Measurements from ENCODE around the gene HCCS. TPM values are rescaled to one million over a fixed set of nuclear protein-coding genes. Genes with fewer than 3 reads are reported as not detected.
A peak's percentile ranks its signal among the peaks of the same experiment; 100 is the strongest.

HCCS gene
- total and polyA plus RNA-seq, 8 donors, result 1.3 to 22.9 (median 14.3) TPM

DNA sequence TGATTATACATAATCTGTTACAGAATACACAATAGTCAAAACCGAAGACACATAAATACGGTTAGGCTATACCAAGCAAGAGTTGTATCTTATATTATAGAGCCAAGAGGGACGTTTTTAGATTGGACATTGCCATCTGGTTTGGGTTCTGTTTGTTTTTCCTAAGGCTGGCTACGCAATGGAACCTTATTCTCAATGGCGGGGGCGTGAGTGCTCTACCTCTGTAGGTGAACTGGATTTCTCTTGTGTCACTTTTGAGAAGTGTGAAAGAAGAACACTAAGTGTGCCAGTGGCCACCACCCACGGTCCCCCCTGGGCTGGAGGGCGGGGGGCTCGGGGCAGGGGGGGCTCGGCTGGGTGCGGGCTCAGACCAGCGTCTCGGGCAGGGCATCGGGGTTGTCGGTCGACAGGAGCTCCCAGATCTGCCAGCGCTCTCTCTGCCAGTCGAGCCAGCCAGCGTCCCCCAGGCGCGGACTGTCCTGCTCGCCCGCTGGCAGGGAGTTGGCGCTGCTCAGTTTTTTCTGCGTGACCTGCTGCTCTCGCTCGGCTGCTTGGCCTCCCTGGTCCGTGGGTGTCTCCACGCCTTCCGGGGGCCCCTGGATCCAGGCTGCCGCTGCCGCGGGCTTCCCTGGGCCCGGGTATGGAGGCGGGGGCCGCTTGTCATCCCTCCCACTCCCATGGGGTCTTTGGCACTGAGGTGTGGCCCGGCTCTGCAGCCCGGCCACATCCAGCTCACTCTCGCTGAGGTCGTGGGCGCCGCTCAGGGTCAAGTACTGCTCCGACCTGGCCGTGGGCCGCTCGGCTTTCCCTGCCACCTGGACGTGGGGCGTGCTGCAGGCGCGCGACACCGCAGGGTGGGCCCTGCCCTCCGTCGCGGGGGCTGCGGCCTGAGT, 27.6 kb downstream of the HCCS start:
- no peak overlapping the region for H3K27ac ChIP-seq
- peaks cover 0 to 10% (median 0%) of the 10 kb centered on the region in 3 donors for H3K27me3 ChIP-seq
- no peaks in the 10 kb centered on the region for H3K9me3 ChIP-seq
- H3K36me3 ChIP-seq, result no peaks in the 10 kb centered on the region
- peaks cover 0 to 5% (median 0%) of the 10 kb centered on the region in 4 donors for H3K4me1 ChIP-seq
- peak overlapping the region in 2 of 4 donors; percentile 11 to 25 for H3K4me3 ChIP-seq
- WGBS, 5 donors, result 64 to 81% (median 67%) methylated on average over 9 to 56 of the region's 56 CpGs
- peak in 1 of 2 donors; percentile 12 for DNase-seq
- intact Hi-C loops (cut with DNase I; ENCODE audit: low total_unique reads), result loop anchor here (10.0 kb wide), 1 partner anchor 944 kb away; no protein-coding TSS in a partner anchor
- TF ChIP-seq, protein P1, sequence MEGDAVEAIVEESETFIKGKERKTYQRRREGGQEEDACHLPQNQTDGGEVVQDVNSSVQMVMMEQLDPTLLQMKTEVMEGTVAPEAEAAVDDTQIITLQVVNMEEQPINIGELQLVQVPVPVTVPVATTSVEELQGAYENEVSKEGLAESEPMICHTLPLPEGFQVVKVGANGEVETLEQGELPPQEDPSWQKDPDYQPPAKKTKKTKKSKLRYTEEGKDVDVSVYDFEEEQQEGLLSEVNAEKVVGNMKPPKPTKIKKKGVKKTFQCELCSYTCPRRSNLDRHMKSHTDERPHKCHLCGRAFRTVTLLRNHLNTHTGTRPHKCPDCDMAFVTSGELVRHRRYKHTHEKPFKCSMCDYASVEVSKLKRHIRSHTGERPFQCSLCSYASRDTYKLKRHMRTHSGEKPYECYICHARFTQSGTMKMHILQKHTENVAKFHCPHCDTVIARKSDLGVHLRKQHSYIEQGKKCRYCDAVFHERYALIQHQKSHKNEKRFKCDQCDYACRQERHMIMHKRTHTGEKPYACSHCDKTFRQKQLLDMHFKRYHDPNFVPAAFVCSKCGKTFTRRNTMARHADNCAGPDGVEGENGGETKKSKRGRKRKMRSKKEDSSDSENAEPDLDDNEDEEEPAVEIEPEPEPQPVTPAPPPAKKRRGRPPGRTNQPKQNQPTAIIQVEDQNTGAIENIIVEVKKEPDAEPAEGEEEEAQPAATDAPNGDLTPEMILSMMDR (IDR thresholded peaks at IDR 0.05), result no peak
- TF ChIP-seq POLR2A (IDR thresholded peaks at IDR 0.05), result no peak
- no peak for TF ChIP-seq POLR2AphosphoS5 (IDR thresholded peaks at IDR 0.05)
- no peak for TF ChIP-seq EP300 (IDR thresholded peaks at IDR 0.05)

DNA sequence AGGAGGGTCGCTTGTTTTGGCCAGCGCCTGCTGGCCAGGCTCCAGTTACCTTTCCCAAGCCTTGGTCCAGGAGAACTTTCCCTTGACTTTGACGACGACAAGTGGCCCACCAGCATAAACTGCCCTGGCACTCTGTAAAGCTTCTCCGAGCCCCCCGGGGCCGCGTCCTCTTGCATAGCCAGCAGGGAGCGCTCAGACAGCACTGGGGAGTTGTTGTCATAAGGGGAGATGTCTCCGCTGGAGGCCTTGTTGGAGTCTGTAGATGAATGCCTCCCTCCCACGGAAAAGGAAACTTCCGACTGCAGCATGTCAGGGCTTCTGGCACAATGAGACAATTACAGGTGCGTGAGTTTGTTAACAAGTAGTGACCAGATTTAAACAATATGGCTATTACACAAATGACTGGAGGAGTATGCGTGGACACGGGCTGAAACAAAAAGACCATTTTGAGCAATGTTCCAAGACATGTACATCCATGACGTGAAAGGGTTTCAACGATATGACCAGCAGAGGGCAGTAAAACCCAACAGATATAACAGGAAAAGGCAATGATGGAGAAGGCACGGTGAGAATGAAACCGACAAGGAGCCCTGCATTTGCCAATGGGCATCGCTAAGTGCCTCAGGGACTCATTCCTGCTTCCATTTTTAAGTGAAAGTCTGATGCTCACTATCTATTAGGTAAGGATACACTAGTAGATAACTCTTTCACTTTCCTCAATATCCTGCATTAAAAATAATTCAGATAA, 33.0 kb downstream of the HCCS start:
- WGBS, 5 donors, result 29 to 40% (median 35%) methylated on average over 15 to 20 of the region's 20 CpGs
- H3K27me3 ChIP-seq, result peaks cover 0 to 6% (median 0%) of the 10 kb centered on the region in 3 donors

DNA sequence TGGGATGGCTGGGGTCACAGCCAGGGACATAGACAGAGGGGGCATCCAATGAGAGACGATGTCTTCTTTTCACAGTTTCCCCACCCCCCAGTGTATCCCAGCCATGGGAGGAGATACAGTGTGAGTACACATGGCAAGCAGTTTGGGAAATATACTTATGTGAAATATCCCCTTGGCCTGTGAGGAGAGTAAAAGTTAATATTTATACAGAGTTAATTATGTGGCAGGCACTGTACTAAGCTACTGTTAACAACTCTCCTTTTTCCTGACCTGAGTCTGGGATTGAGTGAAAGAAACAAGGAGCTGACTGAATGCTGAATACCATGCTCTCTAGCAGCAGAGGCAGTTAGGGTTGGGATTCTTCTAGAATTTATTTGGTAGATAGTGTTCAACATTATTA, 35.3 kb downstream of the HCCS start:
- Histone ChIP-seq H3K27me3 (peaks cover 0 to 4% (median 0%) of the 10 kb centered on the region in 3 donors), H3K9me3 (no peaks in the 10 kb centered on the region), H3K4me1 (peaks cover 0 to 8% (median 2%) of the 10 kb centered on the region in 4 donors), H3K27ac (no peak overlapping the region), H3K36me3 (no peaks in the 10 kb centered on the region), H3K4me3 (no peak overlapping the region)
- TF ChIP-seq POLR2AphosphoS5 (IDR thresholded peaks at IDR 0.05), result no peak
- no peak for TF ChIP-seq EP300 (IDR thresholded peaks at IDR 0.05)
- TF ChIP-seq, protein P1 (IDR thresholded peaks at IDR 0.05), result no peak
- no peak for TF ChIP-seq POLR2A (IDR thresholded peaks at IDR 0.05)
- no peak for DNase-seq
- intact Hi-C loops (cut with DNase I; ENCODE audit: low total_unique reads), result no loop called here
- WGBS, 5 donors, result 68 to 90% (median 75%) methylated on average over 1 of the region's 1 CpG

More for the DNA sequence above, 33.0 kb downstream of the HCCS start:
- no peak overlapping the region for H3K27ac ChIP-seq
- no peaks in the 10 kb centered on the region for H3K36me3 ChIP-seq
- H3K4me1 ChIP-seq, result peaks cover 0 to 8% (median 2%) of the 10 kb centered on the region in 4 donors
- H3K9me3 ChIP-seq, result no peaks in the 10 kb centered on the region
- H3K4me3 ChIP-seq, result no peak overlapping the region
- TF ChIP-seq, protein P1 (IDR thresholded peaks at IDR 0.05), result peak in 5 of 7 experiments; percentile 37 to 73 (median 48)
- TF ChIP-seq EP300 (IDR thresholded peaks at IDR 0.05), result no peak
- TF ChIP-seq POLR2AphosphoS5 (IDR thresholded peaks at IDR 0.05), result peak in 1 of 3 donors; percentile 61
- TF ChIP-seq POLR2A (IDR thresholded peaks at IDR 0.05), result no peak
- intact Hi-C loops (cut with DNase I; ENCODE audit: low total_unique reads), result no loop called here
- peak; percentile 67 to 92 for DNase-seq

DNA sequence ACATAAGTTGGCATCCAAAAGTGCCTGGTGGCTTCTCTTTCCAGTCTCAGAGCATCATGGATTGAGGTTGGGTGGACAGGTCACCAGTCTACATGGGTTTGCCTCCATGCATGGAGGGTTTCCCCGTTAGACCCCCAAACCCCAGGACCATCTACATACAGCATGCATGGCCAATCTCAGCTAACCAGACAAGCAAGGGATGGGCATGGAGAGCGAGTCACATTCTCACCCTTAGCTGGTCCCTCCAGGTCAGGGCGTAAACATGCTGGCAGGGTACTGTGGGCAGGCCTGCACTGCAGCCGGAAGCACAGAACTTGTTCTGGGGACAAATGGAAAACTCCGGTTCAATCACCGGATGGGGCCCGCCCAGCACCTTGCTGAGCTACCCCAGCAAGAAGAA, 37.3 kb downstream of the HCCS start:
- DNase-seq, result no peak
- Histone ChIP-seq H3K27ac (no peak overlapping the region), H3K4me3 (no peak overlapping the region), H3K9me3 (no peaks in the 10 kb centered on the region), H3K4me1 (peaks cover 0 to 8% (median 2%) of the 10 kb centered on the region in 4 donors), H3K27me3 (peaks cover 0 to 4% (median 0%) of the 10 kb centered on the region in 3 donors), H3K36me3 (no peaks in the 10 kb centered on the region)
- WGBS, 5 donors, result 71 to 100% (median 91%) methylated on average over 1 to 7 of the region's 7 CpGs
- intact Hi-C loops (cut with DNase I; ENCODE audit: low total_unique reads), result no loop called here
- TF ChIP-seq POLR2A (IDR thresholded peaks at IDR 0.05), result no peak

Data from stomach (tissue), 9 donors.